Measurements from ENCODE around the gene LACTBL1. TPM values are rescaled to one million over a fixed set of nuclear protein-coding genes. Genes with fewer than 3 reads are reported as not detected.

The LACTBL1 gene
- total RNA-seq, 1 experiment from 2014 or later = not detected

DNA sequence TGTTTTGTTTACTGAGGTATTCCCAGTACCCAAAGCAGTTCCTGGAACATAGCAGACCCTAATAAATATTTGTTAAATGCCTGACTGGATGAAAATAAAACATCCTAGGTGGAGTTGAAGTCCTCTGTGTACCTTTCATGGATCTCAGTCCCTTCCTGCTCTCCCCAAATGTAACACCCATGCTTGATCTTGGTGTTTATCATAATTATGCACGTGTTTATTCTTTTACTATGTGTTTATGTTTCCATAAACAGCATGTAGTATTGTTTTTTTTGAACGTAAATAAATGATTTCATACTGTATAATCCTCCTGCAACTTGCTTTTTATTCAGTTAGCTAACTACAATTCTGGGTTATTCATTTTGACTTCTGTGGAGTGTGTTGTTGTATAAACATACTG lies 4.8 kb downstream of the LACTBL1 start:
- Histone ChIP-seq H3K27ac (ENCODE audit: insufficient read length, low read depth, low read length) (no peak overlapping the region), H2BK15ac (ENCODE audit: low read depth, low read length) (no peak overlapping the region), H3K23me2 (ENCODE audit: insufficient read length, low read depth, low read length, poor library complexity, severe bottlenecking) (no peaks in the 10 kb centered on the region), H2BK120ac (ENCODE audit: low read depth, low read length, poor library complexity, severe bottlenecking) (no peak overlapping the region), H3K27me3 (ENCODE audit: insufficient read depth, low read length) (no peaks in the 10 kb centered on the region; the same call in 1 of the 2 replicates), H4K20me1 (ENCODE audit: control insufficient read depth, insufficient read depth, insufficient read length) (no peaks in the 10 kb centered on the region), H4K5ac (ENCODE audit: insufficient read length, low read depth, low read length) (no peak overlapping the region), H3K56ac (ENCODE audit: insufficient read length, low read depth, low read length) (no peak overlapping the region), H3T11ph (ENCODE audit: low read length) (no peak overlapping the region), H3K79me2 (ENCODE audit: insufficient read depth, low read length) (no peaks in the 10 kb centered on the region), H2AK5ac (ENCODE audit: insufficient read length, low read length) (no peak overlapping the region), H2AFZ (ENCODE audit: low read length) (no peak overlapping the region), H2BK20ac (ENCODE audit: low read depth, low read length, poor library complexity, severe bottlenecking) (no peak overlapping the region), H2BK12ac (ENCODE audit: insufficient read length, low read depth, low read length) (no peak overlapping the region), H2BK5ac (ENCODE audit: insufficient read length, low read length) (no peak overlapping the region), H3K18ac (ENCODE audit: insufficient read length, low read depth, low read length) (no peak overlapping the region), H3K9ac (ENCODE audit: extremely low read depth, insufficient read length, low read length) (no peak overlapping the region), H3K14ac (ENCODE audit: insufficient read depth, low read length) (no peak overlapping the region), H3K23ac (ENCODE audit: insufficient read length, low read depth, low read length) (no peak overlapping the region), H3K79me1 (ENCODE audit: insufficient read depth, low read depth, low read length, poor library complexity, severe bottlenecking) (no peaks in the 10 kb centered on the region), H4K8ac (replicated peaks; ENCODE audit: insufficient read length, low read depth, low read length) (no peak overlapping the region), H3K9me3 (ENCODE audit: control insufficient read depth, low read depth, low read length) (no peaks in the 10 kb centered on the region), H3K4me2 (ENCODE audit: insufficient read depth, insufficient read length, low read length) (no peak overlapping the region), H4K91ac (ENCODE audit: insufficient read length, low read depth, low read length) (no peak overlapping the region), H3K4me1 (ENCODE audit: insufficient read depth, low read length) (no peaks in the 10 kb centered on the region; the same call in 1 of the 2 replicates), H3K4ac (ENCODE audit: low read depth, low read length) (no peak overlapping the region)
- no CpG with 5 or more reads among the region's 2 CpGs for WGBS (ENCODE audit: extremely low coverage, insufficient read length, low lambda C conversion rate)
- Mint-ChIP-seq H3K27me3 (ENCODE audit: low read depth) (peaks cover 40% of the 10 kb centered on the region), H3K36me3 (ENCODE audit: insufficient read depth in 1 of 3, low read depth in 3 of 3) (no peaks in the 10 kb centered on the region; a peak in 2 of 7 replicates), H3K4me1 (peaks cover 5 to 19% of the 10 kb centered on the region in 2 experiments), H3K4me3 (no peak overlapping the region), H3K27ac (no peak overlapping the region), H3K9me3 (peaks cover 4 to 5% of the 10 kb centered on the region in 2 experiments; a peak in 3 of 5 replicates)
- TF ChIP-seq, protein P1, sequence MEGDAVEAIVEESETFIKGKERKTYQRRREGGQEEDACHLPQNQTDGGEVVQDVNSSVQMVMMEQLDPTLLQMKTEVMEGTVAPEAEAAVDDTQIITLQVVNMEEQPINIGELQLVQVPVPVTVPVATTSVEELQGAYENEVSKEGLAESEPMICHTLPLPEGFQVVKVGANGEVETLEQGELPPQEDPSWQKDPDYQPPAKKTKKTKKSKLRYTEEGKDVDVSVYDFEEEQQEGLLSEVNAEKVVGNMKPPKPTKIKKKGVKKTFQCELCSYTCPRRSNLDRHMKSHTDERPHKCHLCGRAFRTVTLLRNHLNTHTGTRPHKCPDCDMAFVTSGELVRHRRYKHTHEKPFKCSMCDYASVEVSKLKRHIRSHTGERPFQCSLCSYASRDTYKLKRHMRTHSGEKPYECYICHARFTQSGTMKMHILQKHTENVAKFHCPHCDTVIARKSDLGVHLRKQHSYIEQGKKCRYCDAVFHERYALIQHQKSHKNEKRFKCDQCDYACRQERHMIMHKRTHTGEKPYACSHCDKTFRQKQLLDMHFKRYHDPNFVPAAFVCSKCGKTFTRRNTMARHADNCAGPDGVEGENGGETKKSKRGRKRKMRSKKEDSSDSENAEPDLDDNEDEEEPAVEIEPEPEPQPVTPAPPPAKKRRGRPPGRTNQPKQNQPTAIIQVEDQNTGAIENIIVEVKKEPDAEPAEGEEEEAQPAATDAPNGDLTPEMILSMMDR (conservative IDR thresholded peaks at IDR 0.05) = no peak
- no peak for DNase-seq
